CD14-positive monocyte (primary cell): ENCODE results near the gene ACSL5. TPM values are rescaled to one million over a fixed set of nuclear protein-coding genes. Genes with fewer than 3 reads are reported as not detected.
A peak's percentile ranks its signal among the peaks of the same experiment; 100 is the strongest.

Experiments
- DNase-seq, 3 donors: peaks; one replicate each; pipeline ENCODE4 v3.0.0-alpha.2; 2011 to 2022
- H2AFZ ChIP-seq: 2 replicates; pipeline ENCODE4 v1.6.0; 2012; ENCODE audit warnings: mild to moderate bottlenecking, low read depth, low read length, inconsistent platforms; ENCODE audit not compliant: insufficient read depth, poor library complexity, severe bottlenecking
- H3K27ac ChIP-seq, 2 donors: 1 replicate in 1 of 2; 2 replicates in 1 of 2; pipeline ENCODE4 v1.5.1; 2012 to 2013; ENCODE audit warnings: low read length in 2 of 2, control low read depth in 1 of 2, inconsistent platforms in 1 of 2, low read depth in 1 of 2, mild to moderate bottlenecking in 1 of 2
- H3K27me3 ChIP-seq, 2 donors: one replicate each; pipeline versions ENCODE4 v1.6.0 to v1.6.1; 2011 to 2013; ENCODE audit warnings: low read length in 2 of 2; ENCODE audit not compliant: control insufficient read depth in 2 of 2, insufficient read depth in 2 of 2
- H3K36me3 ChIP-seq, 2 donors: replicated peaks in 1 of 2; 1 replicate in 1 of 2; 2 replicates in 1 of 2; pipeline versions ENCODE4 v1.5.1 to v1.6.1; 2012 to 2013; ENCODE audit warnings: low read length in 2 of 2, control low read depth in 1 of 2, inconsistent platforms in 1 of 2, mild to moderate bottlenecking in 1 of 2; ENCODE audit not compliant: insufficient read depth in 2 of 2, control insufficient read depth in 1 of 2
- H3K4me1 ChIP-seq, 2 donors: 1 replicate in 1 of 2; 2 replicates in 1 of 2; pipeline versions ENCODE4 v1.5.1 to v1.6.1; 2012 to 2013; ENCODE audit warnings: low read length in 2 of 2, control low read depth in 1 of 2, inconsistent platforms in 1 of 2, mild to moderate bottlenecking in 1 of 2, moderate library complexity in 1 of 2; ENCODE audit not compliant: insufficient read depth in 2 of 2, control insufficient read depth in 1 of 2
- H3K4me2 ChIP-seq: replicated peaks from 2 replicates; pipeline ENCODE3; 2012; ENCODE audit warnings: low read length, moderate library complexity, mild to moderate bottlenecking; ENCODE audit not compliant: poor library complexity, severe bottlenecking; ENCODE audit errors: extremely low read depth
- H3K4me3 ChIP-seq, 3 experiments: fragments of 200-600 bp in 1 of 3; sonication (generic) in 1 of 3; replicated peaks in 1 of 3; 1 replicate in 2 of 3; 2 replicates in 1 of 3; pipeline ENCODE4 v1.5.1; 2011 to 2013; ENCODE audit warnings: low read length in 3 of 3, mild to moderate bottlenecking in 3 of 3, control low read depth in 2 of 3, low read depth in 2 of 3, inconsistent platforms in 1 of 3, moderate library complexity in 1 of 3
- H3K79me2 ChIP-seq: 2 replicates; pipeline ENCODE4 v1.6.0; 2012; ENCODE audit warnings: mild to moderate bottlenecking, control low read depth, inconsistent platforms, low read length, moderate library complexity; ENCODE audit not compliant: insufficient read depth
- H3K9ac ChIP-seq: 2 replicates; pipeline ENCODE4 v1.6.0; 2017; ENCODE audit warnings: low read length, mild to moderate bottlenecking; ENCODE audit not compliant: insufficient read depth, poor library complexity, severe bottlenecking
- H3K9me3 ChIP-seq, 2 donors: replicated peaks in 1 of 2; 1 replicate in 1 of 2; 2 replicates in 1 of 2; pipeline versions ENCODE4 v1.5.1 to v1.6.1; 2012 to 2013; ENCODE audit warnings: low read length in 2 of 2, control low read depth in 1 of 2; ENCODE audit not compliant: control insufficient read depth in 1 of 2, insufficient read depth in 1 of 2
- H4K20me1 ChIP-seq: 2 replicates; pipeline ENCODE4 v1.6.0; 2012; ENCODE audit warnings: mild to moderate bottlenecking, low read length, control low read depth, moderate library complexity; ENCODE audit not compliant: insufficient read depth
- H3K27ac Mint-ChIP-seq, 7 donors: one replicate each; pipeline ENCODE4 v1.8.0; 2020; ENCODE audit warnings: mild to moderate bottlenecking in 7 of 7, mixed read lengths in 7 of 7, moderate library complexity in 6 of 7, inconsistent platforms in 2 of 7
- H3K27me3 Mint-ChIP-seq, 3 donors: one replicate each; pipeline ENCODE4 v1.8.0; 2021 to 2022; ENCODE audit warnings: low read depth in 3 of 3, mild to moderate bottlenecking in 3 of 3, mixed read lengths in 3 of 3, moderate library complexity in 3 of 3, inconsistent platforms in 1 of 3
- H3K36me3 Mint-ChIP-seq, 2 donors: one replicate each; pipeline ENCODE4 v1.8.0; 2020; ENCODE audit warnings: mixed read lengths in 2 of 2, inconsistent platforms in 1 of 2, mild to moderate bottlenecking in 1 of 2
- H3K4me1 Mint-ChIP-seq: one replicate; pipeline ENCODE4 v1.8.0; 2020; ENCODE audit warnings: mild to moderate bottlenecking, mixed read lengths
- H3K4me3 Mint-ChIP-seq, 2 donors: one replicate each; pipeline ENCODE4 v1.8.0; 2020; ENCODE audit warnings: mild to moderate bottlenecking in 2 of 2, mixed read lengths in 2 of 2, moderate library complexity in 1 of 2
- H3K9me3 Mint-ChIP-seq, 7 donors: one replicate each; pipeline ENCODE4 v1.8.0; 2020 to 2022; ENCODE audit warnings: mixed read lengths in 7 of 7, mild to moderate bottlenecking in 6 of 7, moderate library complexity in 6 of 7, inconsistent platforms in 2 of 7
- CTCF ChIP-seq: fragments of 200-600 bp; IDR thresholded peaks from one replicate; pipeline ENCODE4 v1.8.0; 2022; ENCODE audit warnings: antibody characterized with exemption, mild to moderate bottlenecking
- WGBS: methylation state at CpG from one replicate; pipeline ENCODE4 v1.1.5; 2013; ENCODE audit warnings: missing lambda C conversion rate; ENCODE audit not compliant: insufficient coverage; 5-methylcytosine and 5-hydroxymethylcytosine counted together
- intact Hi-C, 2 donors: fragments of 100-400 bp; cut with micrococcal nuclease; formaldehyde crosslinking; loops; one replicate each; pipeline versions ENCODE4 v1.15.0 to v1.15.1; 2023
- polyA minus RNA-seq: library from RNA; depleted of rRNA, polyadenylated mRNA; stranded (reverse); fragments of >200 nt; gene quantifications from 2 replicates; pipeline ENCODE4 v1.2.3, GENCODE V29; 2012
- polyA plus RNA-seq, 3 donors: library from polyadenylated mRNA; depleted of rRNA in 1 of 3; unstranded in 2 of 3; stranded (reverse) in 1 of 3; fragments of 300-500 nt in 2 of 3; fragments of >200 nt in 1 of 3; fragmentation: Illumina TruSeq in 2 of 3; gene quantifications; 1 replicate in 2 of 3; 2 replicates in 1 of 3; pipeline ENCODE4 v1.2.3, GENCODE V29; 2012 to 2021
- total RNA-seq, 12 experiments: library from RNA in 1 of 12; stranded (reverse) in 1 of 12; fragments of 120-200 nt in 1 of 12; gene quantifications; one replicate each; pipeline ENCODE4 v1.2.4 and lab custom pipeline; 2013 to 2026; ENCODE audit warnings: mixed read lengths in 6 of 12, inconsistent platforms in 1 of 12

The ACSL5 gene
- 48.9 TPM for total RNA-seq (2013)
- polyA plus RNA-seq (10 to 100 TPM; 27.5 to 44.4 (median 37.5) TPM), polyA minus RNA-seq (13.6 and 24.9 TPM in 2 replicates), total RNA-seq (lab: John Stamatoyannopoulos, UW) (61.5 to 346 (median 82.9) reads per million in 11 experiments)

GRCh38 chr10:112373912-112374338, at the start of gene ACSL5:
Gene ACSL5, plus strand, starts transcription at chr10:112374116. Its CDS starts 20,831 bp downstream, at chr10:112394947.
- Mint-ChIP-seq H3K4me3 (peak within 1 kb of the TSS; percentile 98 to 100), H3K9me3 (peaks cover 3 to 16% (median 11%) of the 10 kb centered on the region in 7 donors), H3K36me3 (peaks cover 3 to 5% of the 10 kb centered on the region in 2 donors), H3K27ac (peak within 1 kb of the TSS; percentile 95 to 100 (median 99)), H3K4me1 (peaks cover 36% of the 10 kb centered on the region), H3K27me3 (peaks cover 0 to 2% (median 2%) of the 10 kb centered on the region in 3 donors)
- TF ChIP-seq CTCF, result no peak
- intact Hi-C loops, result no loop called here
- 70% methylated on average over 2 of the region's 4 CpGs for WGBS
- Histone ChIP-seq H3K79me2 (peaks cover 25% of the 10 kb centered on the region), H3K4me3 (peak within 1 kb of the TSS in 1 of 3 experiments; percentile 81), H3K9ac (peak within 1 kb of the TSS; percentile 94), H3K36me3 (no peaks in the 10 kb centered on the region), H3K9me3 (no peaks in the 10 kb centered on the region), H3K4me1 (peaks cover 30 to 33% of the 10 kb centered on the region in 2 donors), H4K20me1 (no peaks in the 10 kb centered on the region), H3K27ac (peak within 1 kb of the TSS; percentile 88 to 98), H3K4me2 (peak within 1 kb of the TSS; percentile 83), H2AFZ (peak within 1 kb of the TSS; percentile 84), H3K27me3 (no peaks in the 10 kb centered on the region)
- DNase-seq, result no peak

- no peak for TF ChIP-seq CTCF
- H3K9ac ChIP-seq, result no peak overlapping the region
- H3K36me3 ChIP-seq, result no peaks in the 10 kb centered on the region
- H3K79me2 ChIP-seq, result no peaks in the 10 kb centered on the region
- no peak overlapping the region for H3K4me3 ChIP-seq
- H3K36me3 Mint-ChIP-seq, result no peaks in the 10 kb centered on the region
- WGBS, result no CpG with 5 or more reads among the region's 3 CpGs
- H3K27ac Mint-ChIP-seq, result no peak overlapping the region
- H3K9me3 ChIP-seq, result no peaks in the 10 kb centered on the region
- no peak overlapping the region for H3K4me3 Mint-ChIP-seq
- H2AFZ ChIP-seq, result no peak overlapping the region
- H3K4me1 Mint-ChIP-seq, result no peaks in the 10 kb centered on the region
- peaks cover 0 to 1% (median 0%) of the 10 kb centered on the region in 7 donors for H3K9me3 Mint-ChIP-seq
- H3K27me3 Mint-ChIP-seq, result peaks cover 4 to 15% (median 5%) of the 10 kb centered on the region in 3 donors
- no peaks in the 10 kb centered on the region for H4K20me1 ChIP-seq
- H3K4me2 ChIP-seq, result no peak overlapping the region
- DNase-seq, result no peak
- H3K4me1 ChIP-seq, result no peaks in the 10 kb centered on the region
- H3K27ac ChIP-seq, result no peak overlapping the region
- intact Hi-C loops, result no loop called here
- H3K27me3 ChIP-seq, result no peaks in the 10 kb centered on the region
Measured at GRCh38 chr10:112327678-112328077, 46.2 kb upstream of the ACSL5 start.
